HEK293 (cell line): ENCODE measurements around the gene TRPC4AP.

Source experiments
- CTCF ChIA-PET: fragments of 350-600 bp; formaldehyde crosslinking; extraction: SDS; loops from one replicate; lab custom pipeline; 2021; ENCODE audit warnings: antibody characterized with exemption; lab: Yijun Ruan, JAX
- POLR2A ChIA-PET: fragments of 300-600 bp; formaldehyde crosslinking; extraction: SDS; loops from one replicate; lab custom pipeline; 2020; ENCODE audit warnings: antibody characterized with exemption, inconsistent platforms; lab: Yijun Ruan, JAX
- H3K27ac ChIP-seq: fragments of 200-500 bp; sonication (Bioruptor generic); 2 replicates; pipeline ENCODE4 v1.5.1; 2014; ENCODE audit warnings: low read depth, low read length, control low read depth, inconsistent platforms; ENCODE audit errors: extremely low read depth
- H3K36me3 ChIP-seq, 2 experiments: fragments of 200-500 bp in 1 of 2; sonication (Bioruptor generic) in 1 of 2; 1 replicate in 1 of 2; 2 replicates in 1 of 2; pipeline ENCODE4 v1.5.1; 2014 to 2017; ENCODE audit warnings: inconsistent platforms in 2 of 2, low read length in 2 of 2; ENCODE audit not compliant: control insufficient read depth in 2 of 2, insufficient read depth in 1 of 2
- H3K4me1 ChIP-seq: fragments of 200-500 bp; sonication (Bioruptor generic); 2 replicates; pipeline ENCODE4 v1.5.1; 2014; ENCODE audit warnings: mild to moderate bottlenecking, low read length, inconsistent platforms; ENCODE audit not compliant: control insufficient read depth, insufficient read depth
- H3K4me3 ChIP-seq: 2 replicates; pipeline ENCODE4 v1.5.1; 2011; ENCODE audit warnings: low read depth, mild to moderate bottlenecking, control low read depth, low read length, moderate library complexity
- H3K9me3 ChIP-seq: fragments of 200-500 bp; sonication (Bioruptor generic); 2 replicates; pipeline ENCODE4 v1.5.1; 2014; ENCODE audit warnings: low read depth, low read length, inconsistent platforms; ENCODE audit not compliant: control insufficient read depth, insufficient read depth
- ATF2 ChIP-seq: fragments of 450-650 bp; formaldehyde crosslinking; IDR thresholded peaks from 2 replicates; pipeline ENCODE4 v1.5.1; 2016; ENCODE audit warnings: missing biosample characterization, missing genetic modification characterization, low read depth
- CTCF ChIP-seq: fragments of 450-650 bp; formaldehyde crosslinking; IDR thresholded peaks from 2 replicates; pipeline ENCODE4 v1.5.1; 2016; ENCODE audit warnings: missing biosample characterization, missing genetic modification characterization
- HOXA7 ChIP-seq: sonication (generic); formaldehyde crosslinking; IDR thresholded peaks from 2 replicates; pipeline ENCODE4 v1.8.1; 2022; ENCODE audit warnings: missing genetic modification reagents, borderline replicate concordance
- INSM2 ChIP-seq: fragments of 450-650 bp; formaldehyde crosslinking; IDR thresholded peaks from 2 replicates; pipeline ENCODE4 v1.5.1; 2016; ENCODE audit warnings: missing biosample characterization, missing genetic modification characterization
- ZBTB10 ChIP-seq: fragments of 450-650 bp; formaldehyde crosslinking; IDR thresholded peaks from 2 replicates; pipeline ENCODE4 v1.5.1; 2016; ENCODE audit warnings: missing biosample characterization, missing genetic modification characterization
- ZBTB26 ChIP-seq: fragments of 450-650 bp; formaldehyde crosslinking; optimal IDR thresholded peaks from 2 replicates; pipeline ENCODE3; 2016; ENCODE audit warnings: missing biosample characterization, mild to moderate bottlenecking, missing genetic modification characterization
- ZEB2 ChIP-seq: fragments of 450-650 bp; formaldehyde crosslinking; IDR thresholded peaks from 2 replicates; pipeline ENCODE4 v1.5.1; 2016; ENCODE audit warnings: missing biosample characterization, missing genetic modification characterization
- ZFP69B ChIP-seq: fragments of 450-650 bp; formaldehyde crosslinking; IDR thresholded peaks from 2 replicates; pipeline ENCODE4 v1.5.1; 2016; ENCODE audit warnings: missing biosample characterization, missing genetic modification characterization
- ZNF2 ChIP-seq: fragments of 450-650 bp; formaldehyde crosslinking; IDR thresholded peaks from 2 replicates; pipeline ENCODE4 v1.5.1; 2016; ENCODE audit warnings: missing biosample characterization, missing genetic modification characterization
- ZNF341 ChIP-seq: fragments of 450-650 bp; formaldehyde crosslinking; IDR thresholded peaks from 2 replicates; pipeline ENCODE4; 2016; ENCODE audit warnings: low read depth, missing biosample characterization, missing genetic modification characterization
- ZNF350 ChIP-seq: fragments of 450-650 bp; formaldehyde crosslinking; IDR thresholded peaks from 2 replicates; pipeline ENCODE4 v1.5.0; 2017; ENCODE audit warnings: missing biosample characterization, mild to moderate bottlenecking, missing genetic modification characterization
- ZNF423 ChIP-seq: fragments of 450-650 bp; formaldehyde crosslinking; IDR thresholded peaks from 2 replicates; pipeline ENCODE4 v1.5.1; 2016; ENCODE audit warnings: missing biosample characterization, missing genetic modification characterization
- ZNF555 ChIP-seq: fragments of 450-650 bp; formaldehyde crosslinking; conservative IDR thresholded peaks from 2 replicates; pipeline ENCODE4 v1.5.1; 2017; ENCODE audit warnings: missing biosample characterization, mild to moderate bottlenecking, missing genetic modification characterization, inconsistent platforms
- ZNF561 ChIP-seq: fragments of 450-650 bp; IDR thresholded peaks from 2 replicates; pipeline ENCODE4 v1.5.1; 2018; ENCODE audit warnings: missing biosample characterization, missing genetic modification characterization, borderline replicate concordance
- ZNF580 ChIP-seq: fragments of 450-650 bp; formaldehyde crosslinking; IDR thresholded peaks from 2 replicates; pipeline ENCODE4 v1.5.1; 2016; ENCODE audit warnings: missing biosample characterization, missing genetic modification characterization
- ZNF645 ChIP-seq: fragments of 450-650 bp; formaldehyde crosslinking; IDR thresholded peaks from 2 replicates; pipeline ENCODE4; 2016; ENCODE audit warnings: missing biosample characterization, missing genetic modification characterization
- ZNF670 ChIP-seq: fragments of 450-650 bp; formaldehyde crosslinking; IDR thresholded peaks from 2 replicates; pipeline ENCODE4 v1.5.1; 2016; ENCODE audit warnings: missing biosample characterization, missing genetic modification characterization, low read depth
- ZNF792 ChIP-seq: fragments of 450-650 bp; formaldehyde crosslinking; IDR thresholded peaks from 2 replicates; pipeline ENCODE4 v1.5.1; 2016; ENCODE audit warnings: missing biosample characterization, missing genetic modification characterization
- ZSCAN16 ChIP-seq: fragments of 450-650 bp; formaldehyde crosslinking; IDR thresholded peaks from 2 replicates; pipeline ENCODE4 v1.5.1; 2016; ENCODE audit warnings: missing biosample characterization, missing genetic modification characterization
- ZSCAN18 ChIP-seq: fragments of 450-650 bp; formaldehyde crosslinking; IDR thresholded peaks from 2 replicates; pipeline ENCODE4 v1.5.1; 2016; ENCODE audit warnings: missing biosample characterization, missing genetic modification characterization
- ZSCAN30 ChIP-seq: fragments of 450-650 bp; IDR thresholded peaks from 2 replicates; pipeline ENCODE4 v1.5.1; 2018; ENCODE audit warnings: missing biosample characterization, mild to moderate bottlenecking, missing genetic modification characterization, moderate library complexity

Gene TRPC4AP

GRCh38 chr20:35092524-35093266 lies at the start of gene TRPC4AP (continued):
- TF ChIP-seq ZNF561 (peak; percentile 51; the same call in 1 of the 2 replicates), ZNF580 (peak; percentile 75; the same call in 1 of the 2 replicates), CTCF (tag by site-specific recombination) (peak; percentile 97), ZSCAN18 (peak; percentile 25; the same call in 1 of the 2 replicates), ATF2 (tag by site-specific recombination) (no peak), ZNF423 (tag by site-specific recombination) (no peak), ZNF341 (tag by site-specific recombination) (0 out of 2 replicates have a peak, but pooled peaks have one; percentile 21), INSM2 (0 out of 2 replicates have a peak, but pooled peaks have one; percentile 8), ZNF2 (tag by site-specific recombination) (0 out of 2 replicates have a peak, but pooled peaks have one; percentile 33), ZBTB26 (peak; percentile 81)

- CTCF ChIA-PET = interaction anchor here (0.5 to 0.7 kb wide), 3 partner anchors 40 to 235 kb away, joined by 3 to 4 read pairs (median 3); no protein-coding TSS in a partner anchor
- Histone ChIP-seq H3K9me3 (no peaks in the 10 kb centered on the region), H3K4me1 (no peaks in the 10 kb centered on the region), H3K4me3 (no peak overlapping the region), H3K36me3 (peaks cover 9 to 45% of the 10 kb centered on the region in 2 experiments; a peak in 2 of 3 replicates), H3K27ac (no peak overlapping the region)
- no peak for TF ChIP-seq HOXA7 (CRISPR knock-in tag)
- no peak for TF ChIP-seq ZNF670
- TF ChIP-seq ZEB2 (tag by site-specific recombination) = no peak
- TF ChIP-seq ZNF580 = no peak
- TF ChIP-seq ZBTB10 (tag by site-specific recombination) = no peak
- no peak for TF ChIP-seq ZNF561
- no peak for TF ChIP-seq ZNF350 (tag by site-specific recombination)
- TF ChIP-seq ZFP69B (tag by site-specific recombination) = no peak
- no peak for TF ChIP-seq ZNF555 (tag by site-specific recombination)
- TF ChIP-seq ZNF645 = no peak
- no peak for TF ChIP-seq ZSCAN16
- no peak for TF ChIP-seq ZNF792 (tag by site-specific recombination)
- TF ChIP-seq ZSCAN30 (tag by site-specific recombination) = no peak
- POLR2A ChIA-PET = interaction anchor here (0.5 to 0.6 kb wide), 2 partner anchors 14 to 41 kb away, joined by 3 read pairs; no protein-coding TSS in a partner anchor
Measured at GRCh38 chr20:35135867-35136586, 43.4 kb upstream of the TRPC4AP start.
